GM19035 (cell line): Measurements from ENCODE around the gene PCIF1.
"Not testable (repeated sequence)": the region's sequence is repeated elsewhere in the genome, so short reads cannot be mapped to it uniquely, and the experiment has no call there.

Experiments
- ATAC-seq: cut with Tn5 transposase; IDR thresholded peaks from one replicate; pipeline ENCODE4 v1.9.1; 2021; ENCODE audit not compliant: unreplicated experiment

PCIF1 gene

DNA sequence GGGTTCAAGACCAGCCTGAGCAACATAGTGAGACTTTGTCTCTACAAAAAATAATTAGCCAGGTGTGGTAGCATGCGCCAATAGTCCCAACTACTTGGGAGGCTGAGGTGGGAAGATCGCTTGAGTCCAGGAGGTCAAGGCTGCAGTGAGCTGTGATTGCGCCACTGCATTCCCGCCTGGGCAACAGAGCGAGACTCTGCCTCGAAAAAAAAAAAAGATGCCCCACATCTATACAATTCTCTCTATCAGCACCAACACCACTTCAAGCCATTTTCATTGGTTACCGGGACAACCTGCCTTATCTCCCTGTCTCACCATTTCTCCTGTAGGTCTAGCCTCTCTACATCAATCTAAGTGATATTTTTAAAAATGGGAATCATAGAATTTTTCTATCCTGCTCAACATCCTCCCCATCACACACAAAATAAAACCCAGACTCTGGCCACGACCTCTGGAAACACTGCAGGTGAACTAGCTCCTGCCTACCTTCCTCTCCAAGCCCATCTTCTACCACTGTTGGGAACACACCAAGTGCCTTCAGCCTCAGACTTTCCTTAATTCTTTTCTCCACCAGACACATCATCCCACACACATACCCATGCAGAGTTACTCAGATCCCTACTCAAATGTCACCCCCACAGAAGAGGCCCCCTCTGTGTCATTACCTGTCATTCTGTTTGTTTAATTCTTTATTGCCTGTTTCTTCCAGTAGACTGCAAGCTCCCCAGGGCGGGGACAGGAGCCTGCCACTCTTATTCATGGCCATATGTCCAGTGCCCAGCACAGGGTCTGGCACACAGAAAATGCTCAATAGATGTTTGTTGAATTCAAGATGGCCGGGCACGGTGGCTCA lies 12.9 kb upstream of the PCIF1 start:
- ATAC-seq: no peak

DNA sequence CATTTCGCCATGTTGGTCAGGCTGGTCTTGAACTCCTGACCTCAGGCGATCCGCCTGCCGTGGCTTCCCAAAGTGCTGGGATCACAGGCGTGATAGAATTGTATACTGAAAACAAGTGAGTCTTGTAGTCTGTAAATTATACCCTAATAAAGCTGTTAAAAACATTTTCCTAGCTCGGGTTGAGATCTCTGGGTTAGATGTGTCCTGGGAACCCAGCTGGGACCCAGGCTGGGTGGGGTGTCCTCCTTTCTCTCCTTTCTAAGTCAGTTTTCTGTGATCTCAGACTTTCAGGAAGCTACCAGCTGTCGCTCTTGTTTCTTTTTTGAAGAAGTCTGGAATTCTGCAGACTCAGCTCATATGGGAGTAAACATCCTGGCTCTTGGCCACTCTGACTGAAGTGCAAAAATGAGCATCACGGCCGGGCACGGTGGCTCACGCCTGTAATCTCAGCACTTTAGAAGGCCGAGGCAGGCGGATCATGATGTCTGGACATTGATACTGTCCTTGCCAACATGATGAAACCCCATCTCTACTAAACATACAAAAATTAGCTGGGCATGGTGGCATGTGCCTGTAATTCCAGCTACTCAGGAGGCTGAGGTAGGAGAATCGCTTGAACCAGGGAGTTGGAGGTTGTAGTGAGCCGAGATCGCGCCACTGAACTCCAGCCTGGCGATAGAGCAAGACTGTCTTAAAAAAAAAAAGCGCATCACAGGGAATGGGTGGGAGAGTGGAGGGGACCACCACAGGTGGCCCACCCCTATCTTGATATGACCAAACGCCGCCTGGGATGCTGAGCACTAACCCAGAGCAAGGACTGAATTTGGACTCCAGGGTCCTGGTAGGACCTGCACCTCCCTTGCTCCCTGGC lies 9.9 kb upstream of the PCIF1 start:
- ATAC-seq: no peak

DNA sequence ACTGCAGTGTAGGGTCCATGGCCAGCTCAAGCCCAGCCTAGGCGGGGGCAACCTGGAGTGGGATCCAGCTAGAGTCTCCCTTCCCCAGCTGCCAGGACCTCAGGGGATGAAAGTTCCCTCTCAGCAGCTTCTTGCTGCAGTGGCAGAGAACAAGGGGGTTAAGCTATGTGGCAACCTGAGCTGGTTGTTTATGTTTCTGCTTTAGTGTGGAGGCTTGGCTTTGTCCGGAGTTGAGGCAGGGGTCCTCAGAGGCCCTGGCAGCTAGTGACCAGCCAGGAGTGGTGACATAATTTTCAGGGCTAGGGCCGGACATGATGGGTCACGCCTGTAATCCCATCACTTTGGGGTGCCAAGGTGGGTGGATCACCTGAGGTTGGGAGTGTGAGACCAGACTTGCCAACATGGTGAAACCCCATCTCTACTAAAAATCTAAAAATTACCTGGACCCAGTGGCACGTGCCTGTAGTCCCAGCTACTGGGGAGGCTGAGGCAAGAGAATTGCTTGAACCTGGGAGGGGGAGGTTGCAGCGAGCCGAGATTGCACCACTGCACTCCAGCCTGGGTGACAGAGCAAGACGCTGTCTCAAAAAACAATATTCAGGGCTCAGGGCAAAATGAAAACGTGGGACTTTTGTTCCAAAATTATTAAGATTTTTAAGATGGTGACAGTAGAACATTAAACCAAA lies 8.5 kb upstream of the PCIF1 start:
- ATAC-seq: no peak

DNA sequence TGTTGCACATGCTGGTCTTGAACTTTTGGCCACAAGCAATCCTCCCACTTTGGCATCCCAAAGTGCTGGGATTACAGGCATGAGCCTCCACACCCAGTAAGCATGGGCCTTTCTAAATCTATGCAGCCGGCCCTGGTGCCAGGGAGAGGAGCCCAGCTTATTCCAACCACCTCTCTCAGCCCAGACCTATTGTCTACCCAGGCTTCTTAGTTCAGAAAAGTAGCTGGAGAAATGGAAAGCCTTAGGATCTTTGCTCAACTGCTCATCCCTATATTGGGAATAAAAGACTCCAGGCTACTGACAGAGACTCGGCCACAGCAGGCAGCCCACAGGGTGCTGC lies 7.8 kb upstream of the PCIF1 start:
- no peak for ATAC-seq

DNA sequence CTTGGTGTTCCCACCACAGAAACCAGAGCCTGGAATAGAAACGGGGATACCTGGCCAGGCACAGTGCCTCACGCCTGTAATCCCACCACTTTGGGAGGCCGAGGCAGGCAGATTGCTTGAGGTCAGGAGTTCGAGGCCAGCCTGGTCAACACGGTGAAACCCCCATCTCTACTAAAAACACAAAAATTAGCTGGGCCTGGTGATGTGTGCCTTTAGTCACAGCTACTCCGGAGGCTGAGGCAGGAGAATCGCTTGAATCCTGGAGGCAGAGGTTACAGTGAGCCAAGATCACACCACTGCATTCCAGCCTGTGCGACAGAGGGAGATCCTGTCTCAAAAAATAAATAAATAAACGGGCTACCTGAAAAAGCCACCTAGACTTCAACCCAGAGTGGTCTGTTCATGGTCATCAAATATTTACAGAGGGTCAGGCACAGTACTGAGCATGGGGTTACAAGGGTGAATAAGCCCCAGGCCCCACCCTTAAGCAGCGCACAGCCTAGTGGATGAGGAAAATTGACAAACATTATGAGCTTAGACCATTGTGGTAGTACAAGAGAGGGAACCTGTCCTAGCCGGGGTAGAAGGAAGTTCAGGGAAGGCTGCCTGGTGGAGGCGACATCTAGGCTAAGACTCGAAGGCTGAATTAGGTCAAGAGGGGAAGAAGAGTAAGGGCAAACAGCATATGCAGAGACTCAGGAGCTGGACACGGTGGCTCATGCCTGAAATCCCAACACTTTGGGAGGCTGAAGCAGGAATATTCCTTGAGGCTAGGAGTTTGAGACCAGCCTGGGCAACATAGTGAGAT lies 7.2 kb upstream of the PCIF1 start:
- no peak for ATAC-seq

DNA sequence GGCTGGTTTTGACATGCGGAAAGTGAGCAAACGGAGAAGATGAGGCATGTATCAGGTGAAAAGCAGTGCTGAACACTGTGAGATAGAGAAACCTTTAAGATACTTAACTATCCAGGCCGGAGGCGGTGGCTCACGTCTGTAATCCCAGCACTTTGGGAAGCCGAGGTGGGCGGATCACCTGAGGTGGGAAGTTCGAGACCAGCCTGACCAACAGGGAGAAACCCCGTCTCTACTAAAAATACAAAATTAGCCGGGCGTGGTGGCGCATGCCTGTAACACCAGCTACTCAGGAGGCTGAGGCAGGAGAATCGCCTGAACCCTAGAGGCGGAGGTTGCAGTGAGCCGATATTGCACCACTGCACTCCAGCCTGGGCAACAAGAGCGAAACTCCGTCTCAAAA lies 2.8 kb upstream of the PCIF1 start:
- not testable (repeated sequence) for ATAC-seq

DNA sequence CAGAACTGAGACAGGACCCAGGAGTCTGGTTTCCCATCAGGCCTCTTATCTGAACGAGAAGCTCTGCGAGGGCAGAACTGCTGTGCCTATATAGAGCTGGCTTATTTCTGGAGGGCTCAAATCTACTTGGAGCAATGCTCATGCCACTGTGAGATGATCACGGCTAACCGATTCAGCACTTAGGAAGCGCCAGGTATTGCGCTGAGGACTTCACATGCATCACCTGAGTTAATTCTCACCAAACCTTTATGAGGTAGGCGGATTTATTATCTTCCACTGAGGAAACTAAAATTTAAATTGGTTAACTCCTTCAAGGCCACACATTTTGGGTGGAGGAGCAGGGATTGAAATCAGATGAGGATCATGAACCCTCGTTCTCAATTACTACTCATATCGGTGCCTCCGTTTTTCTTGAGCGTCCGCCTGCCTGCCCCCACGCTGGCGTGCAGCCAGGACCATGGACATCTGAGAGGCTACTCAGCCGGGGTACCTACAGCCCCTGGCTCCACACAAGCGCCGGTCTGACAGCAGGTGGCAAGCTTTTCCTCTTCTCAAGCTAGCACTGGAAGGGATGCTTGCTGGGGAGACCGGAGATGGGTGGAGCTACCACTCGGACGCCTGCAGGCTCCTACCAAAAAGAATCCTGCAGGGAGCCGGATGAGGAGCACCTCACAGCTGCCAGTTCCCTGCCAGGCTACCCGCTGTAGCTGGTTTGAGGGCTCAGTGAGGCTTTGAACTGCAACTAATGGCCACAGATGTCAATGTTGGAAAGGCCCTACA lies 1.0 kb upstream of the PCIF1 start:
- no peak for ATAC-seq

DNA sequence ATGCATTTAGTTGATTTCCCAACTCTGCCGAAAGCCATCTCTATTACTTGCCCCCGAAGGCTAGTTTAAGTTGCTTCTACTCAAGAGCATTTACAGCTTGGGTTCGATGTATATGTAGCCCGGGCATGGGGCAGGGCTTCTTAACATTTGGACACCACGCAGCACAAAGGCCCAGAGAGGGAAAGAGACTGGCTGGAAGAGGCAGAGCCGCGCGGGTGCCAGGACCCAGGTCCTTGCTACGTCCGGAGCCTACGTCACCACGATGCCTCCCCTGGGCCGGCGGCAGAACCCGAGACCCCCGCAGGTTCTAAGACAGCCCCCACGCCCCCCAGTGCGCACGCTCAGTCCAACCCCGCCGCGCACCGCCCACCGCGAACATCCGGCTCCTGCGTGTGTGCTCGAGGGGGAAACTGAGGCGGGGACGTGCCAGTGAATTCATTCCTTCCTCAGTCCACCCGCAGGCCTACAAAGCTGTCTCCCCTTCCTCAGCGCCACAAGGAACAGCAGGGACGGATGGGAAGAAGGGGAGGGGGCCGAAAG lies 367 bp upstream of the PCIF1 start:
- peak; percentile 18 for ATAC-seq

DNA sequence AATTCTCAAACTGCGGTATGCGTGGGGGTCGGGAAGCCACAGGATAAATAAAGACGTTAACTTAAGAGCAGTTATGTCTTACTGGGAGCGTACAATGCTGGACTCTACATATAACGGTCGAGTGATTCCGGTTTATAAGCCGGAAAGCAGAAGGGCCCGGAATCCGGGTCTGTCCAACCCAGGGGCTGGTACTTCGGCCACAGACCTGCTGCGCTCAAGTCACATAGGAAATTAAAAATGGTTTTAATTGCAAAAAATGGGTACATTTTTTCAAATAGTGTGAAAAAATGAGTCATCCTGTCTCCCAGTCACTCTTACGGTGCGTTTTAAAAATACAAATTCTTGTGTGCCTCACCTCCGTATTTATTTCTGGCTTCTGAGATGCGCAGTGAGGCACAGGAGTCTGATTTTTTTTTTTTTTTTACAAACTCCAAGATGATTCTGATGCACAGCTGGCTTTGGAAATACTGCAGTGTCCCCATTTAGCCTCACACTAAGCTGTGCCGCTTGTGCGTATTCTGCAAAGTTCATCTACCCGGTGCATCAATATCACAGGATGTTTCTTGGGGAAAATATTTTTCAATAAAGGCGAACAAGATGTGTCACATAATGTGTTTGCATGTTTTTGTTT lies 1.0 kb downstream of the PCIF1 start:
- peak; percentile 12 for ATAC-seq

DNA sequence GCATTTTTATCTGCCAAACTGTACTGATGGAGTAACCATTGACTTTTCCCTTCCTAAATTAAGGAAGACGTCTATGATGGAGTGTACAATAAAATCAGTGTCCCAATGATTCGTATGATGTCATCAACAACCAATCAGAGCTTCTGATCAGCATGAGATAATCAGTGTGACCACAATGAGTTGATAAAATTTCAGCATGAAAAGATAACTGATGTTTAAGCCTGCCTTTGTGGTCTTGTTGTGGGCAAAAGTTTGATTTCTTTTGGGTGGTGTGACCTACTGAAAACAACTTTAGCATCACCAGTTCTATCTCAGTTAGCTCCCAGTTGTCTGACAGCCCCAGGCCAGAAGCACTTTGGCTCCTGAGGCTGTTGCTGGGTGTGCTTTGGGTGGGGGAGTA lies 3.3 kb downstream of the PCIF1 start:
- ATAC-seq: no peak

DNA sequence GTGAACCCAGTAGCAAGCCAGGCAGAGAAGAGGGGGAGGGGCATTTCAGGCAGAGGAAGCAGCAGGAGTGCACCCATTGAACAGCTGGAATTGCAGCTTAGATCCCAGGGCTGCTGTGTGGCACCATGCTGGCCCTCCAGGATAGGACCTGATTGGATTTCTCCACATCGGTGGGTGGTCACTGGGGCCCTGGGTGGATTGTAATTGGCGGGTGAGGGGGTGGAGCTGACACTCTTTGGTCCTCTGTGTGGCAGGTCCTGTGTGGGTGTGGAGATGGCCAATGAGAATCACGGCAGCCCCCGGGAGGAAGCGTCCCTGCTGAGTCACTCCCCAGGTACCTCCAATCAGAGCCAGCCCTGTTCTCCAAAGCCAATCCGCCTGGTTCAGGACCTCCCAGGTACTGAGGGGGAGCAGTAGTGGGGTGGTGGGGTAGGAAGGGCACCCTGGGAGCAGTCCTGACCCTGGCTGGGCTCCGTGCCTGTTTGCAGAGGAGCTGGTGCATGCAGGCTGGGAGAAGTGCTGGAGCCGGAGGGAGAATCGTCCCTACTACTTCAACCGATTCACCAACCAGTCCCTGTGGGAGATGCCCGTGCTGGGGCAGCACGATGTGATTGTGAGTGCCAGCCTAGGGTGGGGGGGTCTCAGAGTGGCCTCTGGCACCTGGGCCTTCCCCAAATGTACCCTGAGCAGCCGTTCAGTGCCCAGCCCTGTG lies 4.4 kb downstream of the PCIF1 start:
- no peak for ATAC-seq

DNA sequence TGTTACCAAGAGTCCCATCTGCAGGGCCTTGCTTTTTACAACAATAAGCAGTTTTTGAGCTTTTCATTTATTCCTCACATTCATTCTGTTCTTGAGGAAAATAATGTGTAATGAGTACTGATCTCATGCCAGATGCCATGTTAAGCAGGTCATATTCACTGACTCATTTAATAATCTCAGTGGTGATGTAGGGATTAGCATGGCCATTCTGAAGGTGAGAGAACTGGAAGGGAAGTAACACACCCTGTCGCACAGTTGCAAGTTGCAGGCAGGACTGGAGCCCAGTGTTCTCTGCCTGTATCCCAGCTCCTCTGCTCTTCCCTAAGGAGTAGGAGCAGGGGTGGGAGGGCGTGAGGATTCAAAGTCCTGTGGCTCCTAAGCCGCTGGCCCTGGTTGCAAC lies 5.6 kb downstream of the PCIF1 start:
- no peak for ATAC-seq

DNA sequence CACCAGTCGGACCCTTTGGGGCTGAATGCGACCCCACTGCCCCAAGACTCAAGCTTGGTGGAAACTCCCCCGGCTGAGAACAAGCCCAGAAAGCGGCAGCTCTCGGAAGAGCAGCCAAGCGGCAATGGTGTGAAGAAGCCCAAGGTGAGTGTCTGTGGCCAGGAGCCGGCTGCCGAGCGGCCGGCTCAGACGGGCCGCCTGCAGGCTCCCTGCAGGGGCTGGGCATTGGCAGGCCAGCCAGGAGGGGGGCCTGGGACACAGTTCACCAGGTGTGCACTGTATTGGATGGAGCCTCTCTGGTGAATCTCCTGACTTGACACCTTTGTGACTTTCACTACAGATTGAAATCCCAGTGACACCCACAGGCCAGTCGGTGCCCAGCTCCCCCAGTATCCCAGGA lies 6.0 kb downstream of the PCIF1 start:
- ATAC-seq: no peak

DNA sequence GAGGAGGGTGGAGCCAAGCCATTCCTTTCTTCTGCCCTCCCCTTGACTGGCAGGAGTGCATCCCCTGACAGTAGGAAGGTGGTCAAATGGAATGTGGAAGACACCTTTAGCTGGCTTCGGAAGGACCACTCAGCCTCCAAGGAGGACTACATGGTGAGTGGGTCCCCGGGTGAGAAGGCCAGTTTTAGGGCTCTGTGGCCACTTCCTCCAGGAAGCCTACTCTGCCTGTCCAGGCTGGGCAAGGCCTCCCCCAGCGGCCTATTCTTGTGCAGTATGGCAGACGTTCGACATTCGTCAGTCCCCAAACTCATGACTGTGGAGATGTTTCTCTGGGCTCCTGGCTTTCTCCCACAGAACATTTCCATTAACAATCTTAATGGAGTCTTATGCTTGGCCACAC lies 9.1 kb downstream of the PCIF1 start:
- no peak for ATAC-seq

DNA sequence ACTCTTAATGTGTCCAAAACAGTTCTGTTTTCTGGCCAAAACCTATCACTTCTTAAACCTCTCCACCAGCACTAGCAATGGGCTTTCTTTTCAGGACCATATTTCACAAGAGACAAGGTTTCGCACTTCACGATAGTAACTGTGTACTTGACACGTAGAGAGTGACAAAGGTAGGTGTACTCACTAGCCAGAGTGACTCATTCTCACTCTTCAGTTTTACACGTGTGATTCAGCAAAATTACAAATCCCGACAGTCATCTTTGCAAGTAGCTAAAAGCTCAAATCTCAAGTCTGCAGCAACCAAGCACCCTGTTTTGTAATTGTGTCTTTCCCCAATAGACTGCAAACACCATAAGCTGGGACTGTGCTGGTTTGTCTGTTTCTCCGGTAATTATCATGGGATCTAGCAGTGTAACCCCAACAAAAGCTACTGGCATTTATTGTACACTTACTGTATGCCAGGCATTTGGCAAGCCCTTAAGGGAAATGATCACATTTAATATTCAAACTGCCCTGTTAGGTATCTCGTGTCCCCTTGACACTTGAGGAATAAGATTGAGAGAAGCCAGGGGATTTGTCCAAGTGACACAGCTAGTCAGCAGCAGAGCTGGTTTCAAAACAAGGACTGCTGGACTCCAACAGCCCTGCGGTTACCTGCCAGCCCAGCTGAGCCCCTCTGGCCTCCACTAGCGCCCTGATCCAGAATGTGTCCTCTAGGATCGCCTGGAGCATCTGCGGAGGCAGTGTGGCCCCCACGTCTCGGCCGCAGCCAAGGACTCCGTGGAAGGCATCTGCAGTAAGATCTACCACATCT lies 9.9 kb downstream of the PCIF1 start:
- ATAC-seq: no peak

DNA sequence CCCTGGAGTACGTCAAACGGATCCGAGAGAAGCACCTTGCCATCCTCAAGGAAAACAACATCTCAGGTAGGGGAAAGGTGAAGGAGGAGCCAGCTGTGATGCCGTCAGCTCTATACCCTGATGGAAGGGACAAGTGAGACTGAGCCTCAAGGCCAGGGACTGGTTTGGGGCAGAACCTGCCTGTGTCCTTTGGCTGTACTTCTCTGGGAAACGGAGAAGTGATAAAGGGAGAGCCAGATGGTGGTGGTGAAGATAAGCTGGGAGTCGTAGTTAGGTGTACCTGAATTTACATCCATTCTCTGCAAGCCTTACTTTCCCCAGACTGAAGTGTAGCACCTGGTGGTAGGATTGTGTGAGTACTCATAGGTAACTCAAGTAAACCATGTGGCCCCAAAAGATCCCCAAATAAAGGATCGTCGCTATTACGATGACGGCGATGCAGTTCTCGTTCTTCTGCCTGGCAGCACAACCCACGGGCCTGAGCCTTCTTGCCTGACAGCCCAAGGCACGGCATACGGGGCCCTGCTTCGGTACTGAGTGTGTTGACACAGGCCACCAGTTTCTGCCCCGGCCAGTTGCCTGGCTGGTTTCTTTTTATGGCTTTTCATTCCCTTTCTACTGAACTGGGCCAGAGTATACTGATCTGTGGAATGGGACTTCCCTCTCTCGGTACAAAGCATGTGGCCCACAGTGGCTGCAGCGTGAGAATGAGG lies 10.6 kb downstream of the PCIF1 start:
- no peak for ATAC-seq

DNA sequence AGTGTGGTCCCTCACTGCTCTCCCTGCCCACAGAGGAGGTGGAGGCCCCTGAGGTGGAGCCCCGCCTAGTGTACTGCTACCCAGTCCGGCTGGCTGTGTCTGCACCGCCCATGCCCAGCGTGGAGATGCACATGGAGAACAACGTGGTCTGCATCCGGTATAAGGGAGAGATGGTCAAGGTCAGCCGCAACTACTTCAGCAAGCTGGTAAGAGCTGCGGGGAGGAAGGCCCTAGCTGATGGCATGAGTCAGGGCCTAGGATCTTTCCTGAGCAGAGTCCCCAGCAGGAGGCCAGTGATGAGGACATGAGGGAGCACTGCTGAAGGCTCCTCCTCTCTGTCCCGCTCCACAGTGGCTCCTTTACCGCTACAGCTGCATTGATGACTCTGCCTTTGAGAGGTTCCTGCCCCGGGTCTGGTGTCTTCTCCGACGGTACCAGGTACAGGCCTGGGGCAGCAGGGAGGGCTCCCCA lies 11.2 kb downstream of the PCIF1 start:
- no peak for ATAC-seq
